HEK293 (cell line): ENCODE results near the gene BET1.

Source experiments
- CTCF ChIA-PET: fragments of 350-600 bp; formaldehyde crosslinking; extraction: SDS; loops from one replicate; lab custom pipeline; 2021; ENCODE audit warnings: antibody characterized with exemption; lab: Yijun Ruan, JAX
- POLR2A ChIA-PET: fragments of 300-600 bp; formaldehyde crosslinking; extraction: SDS; loops from one replicate; lab custom pipeline; 2020; ENCODE audit warnings: antibody characterized with exemption, inconsistent platforms; lab: Yijun Ruan, JAX
- H3K27ac ChIP-seq: fragments of 200-500 bp; sonication (Bioruptor generic); 2 replicates; pipeline ENCODE4 v1.5.1; 2014; ENCODE audit warnings: low read depth, low read length, control low read depth, inconsistent platforms; ENCODE audit errors: extremely low read depth
- H3K36me3 ChIP-seq, 2 experiments: fragments of 200-500 bp in 1 of 2; sonication (Bioruptor generic) in 1 of 2; 1 replicate in 1 of 2; 2 replicates in 1 of 2; pipeline ENCODE4 v1.5.1; 2014 to 2017; ENCODE audit warnings: inconsistent platforms in 2 of 2, low read length in 2 of 2; ENCODE audit not compliant: control insufficient read depth in 2 of 2, insufficient read depth in 1 of 2
- H3K4me1 ChIP-seq: fragments of 200-500 bp; sonication (Bioruptor generic); 2 replicates; pipeline ENCODE4 v1.5.1; 2014; ENCODE audit warnings: mild to moderate bottlenecking, low read length, inconsistent platforms; ENCODE audit not compliant: control insufficient read depth, insufficient read depth
- H3K4me3 ChIP-seq: 2 replicates; pipeline ENCODE4 v1.5.1; 2011; ENCODE audit warnings: low read depth, mild to moderate bottlenecking, control low read depth, low read length, moderate library complexity
- H3K9me3 ChIP-seq: fragments of 200-500 bp; sonication (Bioruptor generic); 2 replicates; pipeline ENCODE4 v1.5.1; 2014; ENCODE audit warnings: low read depth, low read length, inconsistent platforms; ENCODE audit not compliant: control insufficient read depth, insufficient read depth
- BCL11A ChIP-seq: fragments of 450-650 bp; formaldehyde crosslinking; IDR thresholded peaks from 2 replicates; pipeline ENCODE4 v1.5.1; 2016; ENCODE audit warnings: low read depth, missing biosample characterization, missing genetic modification characterization
- OSR2 ChIP-seq: fragments of 450-650 bp; formaldehyde crosslinking; IDR thresholded peaks from 2 replicates; pipeline ENCODE4 v1.5.1; 2016; ENCODE audit warnings: missing biosample characterization, missing genetic modification characterization
- PATZ1 ChIP-seq: fragments of 450-650 bp; formaldehyde crosslinking; IDR thresholded peaks from 2 replicates; pipeline ENCODE4 v1.5.1; 2016; ENCODE audit warnings: missing biosample characterization, missing genetic modification characterization
- PRDM1 ChIP-seq: fragments of 450-650 bp; formaldehyde crosslinking; IDR thresholded peaks from 2 replicates; pipeline ENCODE4; 2016; ENCODE audit warnings: missing biosample characterization, missing genetic modification characterization
- SP3 ChIP-seq: fragments of 450-650 bp; formaldehyde crosslinking; IDR thresholded peaks from 2 replicates; pipeline ENCODE4 v1.5.1; 2016; ENCODE audit warnings: missing biosample characterization, missing genetic modification characterization
- YY1 ChIP-seq: fragments of 450-650 bp; formaldehyde crosslinking; IDR thresholded peaks from 2 replicates; pipeline ENCODE4 v1.5.1; 2018; ENCODE audit warnings: missing biosample characterization, missing genetic modification characterization
- ZBTB20 ChIP-seq: fragments of 450-650 bp; formaldehyde crosslinking; IDR thresholded peaks from 2 replicates; pipeline ENCODE4 v1.5.1; 2016; ENCODE audit warnings: missing biosample characterization, missing genetic modification characterization
- ZNF202 ChIP-seq: fragments of 450-650 bp; formaldehyde crosslinking; IDR thresholded peaks from 2 replicates; pipeline ENCODE4 v1.5.1; 2016; ENCODE audit warnings: missing biosample characterization, missing genetic modification characterization, borderline replicate concordance
- ZNF248 ChIP-seq: fragments of 450-650 bp; formaldehyde crosslinking; IDR thresholded peaks from 2 replicates; pipeline ENCODE4 v1.5.1; 2017; ENCODE audit warnings: missing biosample characterization, missing genetic modification characterization
- ZNF423 ChIP-seq: fragments of 450-650 bp; formaldehyde crosslinking; IDR thresholded peaks from 2 replicates; pipeline ENCODE4 v1.5.1; 2016; ENCODE audit warnings: missing biosample characterization, missing genetic modification characterization
- ZNF513 ChIP-seq: fragments of 450-650 bp; IDR thresholded peaks from 2 replicates; pipeline ENCODE4 v1.5.1; 2018; ENCODE audit warnings: missing biosample characterization, missing genetic modification characterization
- ZNF571 ChIP-seq: fragments of 450-650 bp; formaldehyde crosslinking; IDR thresholded peaks from 2 replicates; pipeline ENCODE4 v1.5.0; 2017; ENCODE audit warnings: missing biosample characterization, missing genetic modification characterization
- ZNF707 ChIP-seq: fragments of 450-650 bp; formaldehyde crosslinking; IDR thresholded peaks from 2 replicates; pipeline ENCODE4 v1.5.1; 2016; ENCODE audit warnings: missing biosample characterization, missing genetic modification characterization
- ZNF791 ChIP-seq: fragments of 450-650 bp; formaldehyde crosslinking; IDR thresholded peaks from 2 replicates; pipeline ENCODE4 v1.5.1; 2016; ENCODE audit warnings: missing biosample characterization, missing genetic modification characterization
- ZNF792 ChIP-seq: fragments of 450-650 bp; formaldehyde crosslinking; IDR thresholded peaks from 2 replicates; pipeline ENCODE4 v1.5.1; 2016; ENCODE audit warnings: missing biosample characterization, missing genetic modification characterization
- ZSCAN4 ChIP-seq: fragments of 450-650 bp; formaldehyde crosslinking; IDR thresholded peaks from 2 replicates; pipeline ENCODE4 v1.5.1; 2017; ENCODE audit warnings: missing biosample characterization, missing genetic modification characterization
- TF ChIP-seq, protein P1 (sequence below): fragments of 450-650 bp; formaldehyde crosslinking; IDR thresholded peaks from 2 replicates; pipeline ENCODE4 v1.5.1; 2017; ENCODE audit warnings: missing biosample characterization, missing genetic modification characterization
- TF ChIP-seq, protein P2 (sequence below): fragments of 450-650 bp; formaldehyde crosslinking; IDR thresholded peaks from 2 replicates; pipeline ENCODE4 v1.5.1; 2016; ENCODE audit warnings: missing biosample characterization, missing genetic modification characterization
- TF ChIP-seq, protein P3 (sequence below): fragments of 450-650 bp; formaldehyde crosslinking; IDR thresholded peaks from 2 replicates; pipeline ENCODE4 v1.5.1; 2017; ENCODE audit warnings: missing biosample characterization, missing genetic modification characterization
- TF ChIP-seq, protein P4 (sequence below): fragments of 450-650 bp; formaldehyde crosslinking; IDR thresholded peaks from 2 replicates; pipeline ENCODE4 v1.5.1; 2017; ENCODE audit warnings: missing biosample characterization, missing genetic modification characterization

Gene BET1

DNA sequence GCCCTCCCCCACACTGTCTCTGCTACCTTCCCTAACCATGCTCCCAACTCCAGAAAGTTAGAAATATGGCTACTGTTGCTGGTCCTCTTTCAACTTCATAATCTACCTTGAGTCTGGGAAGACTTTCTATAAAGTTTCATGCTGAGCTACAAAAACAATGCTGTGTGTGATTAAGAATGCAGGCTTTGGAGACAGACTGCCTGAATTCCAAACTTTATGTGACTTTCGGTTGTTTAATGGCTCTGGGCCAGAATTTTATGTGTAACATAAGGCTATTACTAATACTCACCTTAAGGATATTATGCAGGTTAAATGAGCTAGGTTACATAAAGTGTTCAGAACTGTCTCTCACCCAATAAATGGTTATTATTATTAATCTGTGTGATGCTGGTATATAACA is 19.1 kb downstream of the BET1 start:
- no peak overlapping the region for H3K27ac ChIP-seq
- POLR2A ChIA-PET = no interaction called here
- no peak for TF ChIP-seq ZBTB20
- no peak for TF ChIP-seq OSR2 (tag by site-specific recombination)
- TF ChIP-seq YY1 (tag by site-specific recombination) = no peak
- TF ChIP-seq, protein P1, sequence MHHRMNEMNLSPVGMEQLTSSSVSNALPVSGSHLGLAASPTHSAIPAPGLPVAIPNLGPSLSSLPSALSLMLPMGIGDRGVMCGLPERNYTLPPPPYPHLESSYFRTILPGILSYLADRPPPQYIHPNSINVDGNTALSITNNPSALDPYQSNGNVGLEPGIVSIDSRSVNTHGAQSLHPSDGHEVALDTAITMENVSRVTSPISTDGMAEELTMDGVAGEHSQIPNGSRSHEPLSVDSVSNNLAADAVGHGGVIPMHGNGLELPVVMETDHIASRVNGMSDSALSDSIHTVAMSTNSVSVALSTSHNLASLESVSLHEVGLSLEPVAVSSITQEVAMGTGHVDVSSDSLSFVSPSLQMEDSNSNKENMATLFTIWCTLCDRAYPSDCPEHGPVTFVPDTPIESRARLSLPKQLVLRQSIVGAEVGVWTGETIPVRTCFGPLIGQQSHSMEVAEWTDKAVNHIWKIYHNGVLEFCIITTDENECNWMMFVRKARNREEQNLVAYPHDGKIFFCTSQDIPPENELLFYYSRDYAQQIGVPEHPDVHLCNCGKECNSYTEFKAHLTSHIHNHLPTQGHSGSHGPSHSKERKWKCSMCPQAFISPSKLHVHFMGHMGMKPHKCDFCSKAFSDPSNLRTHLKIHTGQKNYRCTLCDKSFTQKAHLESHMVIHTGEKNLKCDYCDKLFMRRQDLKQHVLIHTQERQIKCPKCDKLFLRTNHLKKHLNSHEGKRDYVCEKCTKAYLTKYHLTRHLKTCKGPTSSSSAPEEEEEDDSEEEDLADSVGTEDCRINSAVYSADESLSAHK (tag by site-specific recombination) = no peak
- no peak for TF ChIP-seq ZNF202
- no peak for TF ChIP-seq ZNF707 (tag by site-specific recombination)
- TF ChIP-seq ZNF571 (tag by site-specific recombination) = no peak
- TF ChIP-seq, protein P2, sequence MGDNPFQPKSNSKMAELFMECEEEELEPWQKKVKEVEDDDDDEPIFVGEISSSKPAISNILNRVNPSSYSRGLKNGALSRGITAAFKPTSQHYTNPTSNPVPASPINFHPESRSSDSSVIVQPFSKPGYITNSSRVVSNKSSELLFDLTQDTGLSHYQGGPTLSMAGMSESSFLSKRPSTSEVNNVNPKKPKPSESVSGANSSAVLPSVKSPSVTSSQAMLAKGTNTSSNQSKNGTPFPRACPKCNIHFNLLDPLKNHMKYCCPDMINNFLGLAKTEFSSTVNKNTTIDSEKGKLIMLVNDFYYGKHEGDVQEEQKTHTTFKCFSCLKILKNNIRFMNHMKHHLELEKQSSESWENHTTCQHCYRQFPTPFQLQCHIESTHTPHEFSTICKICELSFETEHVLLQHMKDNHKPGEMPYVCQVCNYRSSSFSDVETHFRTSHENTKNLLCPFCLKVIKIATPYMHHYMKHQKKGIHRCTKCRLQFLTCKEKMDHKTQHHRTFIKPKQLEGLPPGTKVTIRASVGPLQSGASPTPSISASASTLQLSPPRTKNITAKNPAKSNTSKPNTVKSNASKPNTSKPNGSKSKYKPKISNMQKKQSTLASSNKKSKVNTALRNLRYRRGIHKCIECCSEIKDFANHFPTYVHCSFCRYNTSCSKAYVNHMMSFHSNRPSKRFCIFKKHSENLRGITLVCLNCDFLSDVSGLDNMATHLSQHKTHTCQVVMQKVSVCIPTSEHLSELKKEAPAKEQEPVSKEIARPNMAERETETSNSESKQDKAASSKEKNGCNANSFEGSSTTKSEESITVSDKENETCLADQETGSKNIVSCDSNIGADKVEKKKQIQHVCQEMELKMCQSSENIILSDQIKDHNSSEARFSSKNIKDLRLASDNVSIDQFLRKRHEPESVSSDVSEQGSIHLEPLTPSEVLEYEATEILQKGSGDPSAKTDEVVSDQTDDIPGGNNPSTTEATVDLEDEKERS = no peak
- no peak for TF ChIP-seq ZNF792
- TF ChIP-seq ZNF791 = no peak
- TF ChIP-seq PATZ1 = no peak
- TF ChIP-seq, protein P3, sequence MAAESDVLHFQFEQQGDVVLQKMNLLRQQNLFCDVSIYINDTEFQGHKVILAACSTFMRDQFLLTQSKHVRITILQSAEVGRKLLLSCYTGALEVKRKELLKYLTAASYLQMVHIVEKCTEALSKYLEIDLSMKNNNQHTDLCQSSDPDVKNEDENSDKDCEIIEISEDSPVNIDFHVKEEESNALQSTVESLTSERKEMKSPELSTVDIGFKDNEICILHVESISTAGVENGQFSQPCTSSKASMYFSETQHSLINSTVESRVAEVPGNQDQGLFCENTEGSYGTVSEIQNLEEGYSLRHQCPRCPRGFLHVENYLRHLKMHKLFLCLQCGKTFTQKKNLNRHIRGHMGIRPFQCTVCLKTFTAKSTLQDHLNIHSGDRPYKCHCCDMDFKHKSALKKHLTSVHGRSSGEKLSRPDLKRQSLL (tag by site-specific recombination) = no peak
- no peak for TF ChIP-seq ZNF423 (tag by site-specific recombination)
- no peak for TF ChIP-seq BCL11A (tag by site-specific recombination)
- no peak for TF ChIP-seq SP3 (tag by site-specific recombination)
- CTCF ChIA-PET = interaction anchor here (0.6 kb wide), 2 partner anchors 102 to 175 kb away, joined by 3 to 4 read pairs; no protein-coding TSS in a partner anchor
- H3K9me3 ChIP-seq = no peaks in the 10 kb centered on the region
- no peaks in the 10 kb centered on the region for H3K36me3 ChIP-seq
- H3K4me1 ChIP-seq = no peaks in the 10 kb centered on the region
- no peak overlapping the region for H3K4me3 ChIP-seq

DNA sequence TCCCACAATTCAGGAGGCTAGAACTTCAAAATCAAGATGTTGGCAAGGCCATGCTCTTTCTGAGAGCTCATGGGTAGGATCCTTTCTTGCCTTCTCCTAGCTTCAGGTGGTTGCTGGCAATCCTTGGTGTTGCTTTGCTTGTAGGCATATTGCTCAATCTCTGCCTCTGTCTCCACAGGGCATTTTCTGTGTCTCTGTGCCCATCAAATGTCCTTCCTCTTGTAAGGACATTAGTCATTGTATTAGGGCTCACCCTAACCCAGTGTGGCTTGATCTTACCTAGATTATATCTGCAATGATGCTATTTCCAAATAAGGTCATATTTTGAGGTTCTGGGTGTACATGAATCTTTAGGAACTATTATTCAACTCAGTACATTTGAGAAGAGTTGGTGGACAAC is 20.1 kb downstream of the BET1 start:
- no peaks in the 10 kb centered on the region for H3K36me3 ChIP-seq
- ChIA-PET POLR2A (no interaction called here), CTCF (interaction anchor here (0.6 kb wide), 1 partner anchor 402 kb away, joined by 3 read pairs; no protein-coding TSS in a partner anchor)
- no peak overlapping the region for H3K4me3 ChIP-seq
- TF ChIP-seq ZSCAN4 (tag by site-specific recombination) = no peak
- TF ChIP-seq ZNF248 (tag by site-specific recombination) = no peak
- TF ChIP-seq ZNF513 (tag by site-specific recombination) = no peak
- TF ChIP-seq PRDM1 (tag by site-specific recombination) = no peak
- TF ChIP-seq, protein P4, sequence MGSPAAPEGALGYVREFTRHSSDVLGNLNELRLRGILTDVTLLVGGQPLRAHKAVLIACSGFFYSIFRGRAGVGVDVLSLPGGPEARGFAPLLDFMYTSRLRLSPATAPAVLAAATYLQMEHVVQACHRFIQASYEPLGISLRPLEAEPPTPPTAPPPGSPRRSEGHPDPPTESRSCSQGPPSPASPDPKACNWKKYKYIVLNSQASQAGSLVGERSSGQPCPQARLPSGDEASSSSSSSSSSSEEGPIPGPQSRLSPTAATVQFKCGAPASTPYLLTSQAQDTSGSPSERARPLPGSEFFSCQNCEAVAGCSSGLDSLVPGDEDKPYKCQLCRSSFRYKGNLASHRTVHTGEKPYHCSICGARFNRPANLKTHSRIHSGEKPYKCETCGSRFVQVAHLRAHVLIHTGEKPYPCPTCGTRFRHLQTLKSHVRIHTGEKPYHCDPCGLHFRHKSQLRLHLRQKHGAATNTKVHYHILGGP (tag by site-specific recombination) = no peak
- TF ChIP-seq, all 188 proteins: peak for 0
- Histone ChIP-seq H3K9me3 (no peaks in the 10 kb centered on the region), H3K27ac (no peak overlapping the region), H3K4me1 (no peaks in the 10 kb centered on the region)
